SJCRH30 (cell line): ENCODE data around the gene LAMA3. TPM values are rescaled to one million over a fixed set of nuclear protein-coding genes. Genes with fewer than 3 reads are reported as not detected.

ENCODE experiments used
- DNase-seq, 2 experiments: peaks; one replicate each; pipeline ENCODE4 v3.0.0-alpha.2; 2015 to 2020
- H3K27ac ChIP-seq: fragments of 250-450 bp; sonication (Bioruptor Pico); 2 replicates; pipeline ENCODE4 v1.5.1; 2020; ENCODE audit warnings: mild to moderate bottlenecking, moderate library complexity
- H3K27me3 ChIP-seq: fragments of 250-450 bp; sonication (Bioruptor Pico); 2 replicates; pipeline ENCODE4 v1.5.1; 2020; ENCODE audit warnings: mild to moderate bottlenecking, moderate library complexity
- H3K36me3 ChIP-seq: fragments of 250-450 bp; sonication (Bioruptor Pico); 2 replicates; pipeline ENCODE4 v1.5.1; 2020; ENCODE audit warnings: mild to moderate bottlenecking, moderate library complexity
- H3K4me1 ChIP-seq: fragments of 250-450 bp; sonication (Bioruptor Pico); 2 replicates; pipeline ENCODE4 v1.5.1; 2020; ENCODE audit warnings: mild to moderate bottlenecking, moderate library complexity
- H3K4me3 ChIP-seq: fragments of 250-450 bp; sonication (Bioruptor Pico); 2 replicates; pipeline ENCODE4 v1.5.1; 2020; ENCODE audit warnings: mild to moderate bottlenecking, moderate library complexity
- H3K9me3 ChIP-seq: fragments of 250-450 bp; sonication (Bioruptor Pico); replicated peaks from 2 replicates; pipeline ENCODE4 v1.5.1; 2020; ENCODE audit warnings: mild to moderate bottlenecking, moderate library complexity
- total RNA-seq: library from RNA; depleted of rRNA; stranded (reverse); fragments of >200 nt; shearing (Covaris generic); gene quantifications from 2 replicates; pipeline ENCODE4 v1.2.3, GENCODE V29; 2014

Gene LAMA3
- total RNA-seq, 1 experiment from 2014 or later, result 0.04 TPM

DNA sequence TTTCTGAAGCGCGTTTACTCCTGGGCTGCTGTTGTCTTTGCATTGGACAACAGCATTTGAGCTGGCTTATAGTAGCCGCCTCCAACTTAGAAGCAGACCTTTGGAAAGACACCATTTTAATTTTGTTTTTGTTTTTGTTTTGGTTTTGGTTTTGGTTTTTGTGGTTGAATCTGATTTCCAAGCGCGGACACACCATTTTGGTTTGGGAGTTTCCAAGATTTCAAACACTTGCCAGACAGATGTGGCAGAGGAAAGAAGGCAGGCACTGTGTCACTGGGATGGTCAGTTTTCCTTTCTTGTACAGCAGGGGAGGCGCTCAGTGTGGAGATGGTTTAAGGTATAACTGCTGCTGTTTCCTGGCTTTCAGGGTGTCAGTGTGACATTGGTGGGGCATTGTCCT lies 126.8 kb downstream of the LAMA3 start:
- Histone ChIP-seq H3K27me3 (no peaks in the 10 kb centered on the region), H3K36me3 (no peaks in the 10 kb centered on the region), H3K4me3 (no peak overlapping the region), H3K27ac (no peak overlapping the region), H3K9me3 (no peaks in the 10 kb centered on the region), H3K4me1 (no peaks in the 10 kb centered on the region)
- no peak for DNase-seq

GRCh38 chr18:23816740-23817139 lies 127.5 kb downstream of the LAMA3 start:
- H3K27ac ChIP-seq, result no peak overlapping the region
- no peaks in the 10 kb centered on the region for H3K9me3 ChIP-seq
- DNase-seq, result no peak
- H3K4me3 ChIP-seq, result no peak overlapping the region
- H3K36me3 ChIP-seq, result no peaks in the 10 kb centered on the region
- H3K4me1 ChIP-seq, result no peaks in the 10 kb centered on the region
- H3K27me3 ChIP-seq, result no peaks in the 10 kb centered on the region

GRCh38 chr18:23819001-23819400 lies 129.7 kb downstream of the LAMA3 start:
- Histone ChIP-seq H3K9me3 (no peaks in the 10 kb centered on the region), H3K27me3 (no peaks in the 10 kb centered on the region), H3K27ac (no peak overlapping the region), H3K4me1 (no peaks in the 10 kb centered on the region), H3K4me3 (no peak overlapping the region), H3K36me3 (no peaks in the 10 kb centered on the region)
- DNase-seq, result no peak

DNA sequence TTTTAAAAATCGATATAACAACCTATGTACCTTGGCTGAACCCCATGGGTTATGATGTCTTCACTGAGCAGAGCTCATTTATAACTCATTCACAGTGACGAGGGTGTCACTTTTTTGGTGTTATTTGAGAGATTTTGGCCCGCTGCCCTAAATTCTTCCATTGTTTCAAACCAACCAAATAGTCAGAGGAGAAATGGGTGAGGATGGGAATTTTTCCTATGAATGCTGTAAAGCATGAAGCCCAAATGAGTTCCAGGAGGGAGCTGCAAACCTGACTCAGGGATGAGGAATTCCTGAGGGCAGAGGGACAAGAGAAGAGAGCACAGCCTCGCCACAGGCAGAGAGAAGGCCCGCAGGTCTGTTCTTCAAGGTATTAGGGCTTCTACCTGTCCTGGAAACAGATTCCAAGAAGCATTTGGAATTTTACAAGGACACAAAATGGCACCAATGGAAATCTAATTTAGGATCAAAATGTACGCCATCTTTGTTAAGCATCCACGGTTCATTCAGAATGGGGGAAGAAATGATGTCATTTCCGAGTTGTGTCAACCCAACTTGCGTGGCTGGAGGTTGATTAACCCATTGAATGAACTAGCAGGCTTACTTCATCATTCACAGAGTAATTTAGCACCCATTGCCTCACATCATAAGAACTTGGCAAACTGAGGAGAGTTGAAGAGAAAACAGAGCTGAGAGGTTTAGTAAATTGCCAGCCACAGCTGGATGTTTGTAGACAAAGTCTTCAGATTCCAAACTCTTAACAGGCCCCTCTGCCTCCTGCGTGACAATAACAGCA lies 133.5 kb downstream of the LAMA3 start:
- Histone ChIP-seq H3K27me3 (no peaks in the 10 kb centered on the region), H3K27ac (no peak overlapping the region), H3K36me3 (no peaks in the 10 kb centered on the region), H3K9me3 (no peaks in the 10 kb centered on the region), H3K4me3 (no peak overlapping the region), H3K4me1 (no peaks in the 10 kb centered on the region)
- DNase-seq, result no peak

GRCh38 chr18:23824240-23824639 lies 135.0 kb downstream of the LAMA3 start:
- Histone ChIP-seq H3K4me1 (no peaks in the 10 kb centered on the region), H3K4me3 (no peak overlapping the region), H3K27ac (no peak overlapping the region), H3K27me3 (no peaks in the 10 kb centered on the region), H3K9me3 (no peaks in the 10 kb centered on the region), H3K36me3 (no peaks in the 10 kb centered on the region)
- DNase-seq, result no peak

DNA sequence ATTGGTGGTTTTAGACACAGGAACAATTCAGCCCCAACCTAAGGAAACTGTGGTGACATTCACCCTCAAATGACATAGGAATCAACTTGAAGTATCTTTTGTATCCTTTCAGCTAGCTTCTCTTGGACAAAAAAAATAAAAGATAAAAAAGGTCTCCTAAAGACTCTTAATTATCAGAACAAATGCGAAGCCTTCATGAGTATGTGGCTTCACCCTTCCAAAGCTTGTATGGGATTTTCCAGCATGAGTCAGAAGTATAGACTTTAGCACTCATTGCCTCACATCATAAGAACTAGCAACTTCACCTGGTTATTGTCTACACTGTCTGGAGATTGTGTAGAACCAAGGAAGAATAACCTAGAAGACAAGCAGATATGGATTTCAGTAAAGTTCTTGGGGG lies 135.4 kb downstream of the LAMA3 start:
- no peak overlapping the region for H3K27ac ChIP-seq
- H3K4me1 ChIP-seq, result no peaks in the 10 kb centered on the region
- no peak overlapping the region for H3K4me3 ChIP-seq
- H3K9me3 ChIP-seq, result no peaks in the 10 kb centered on the region
- H3K36me3 ChIP-seq, result no peaks in the 10 kb centered on the region
- H3K27me3 ChIP-seq, result no peaks in the 10 kb centered on the region
- DNase-seq, result no peak

GRCh38 chr18:23825496-23825895 lies 136.2 kb downstream of the LAMA3 start:
- DNase-seq, result no peak
- H3K27ac ChIP-seq, result no peak overlapping the region

GRCh38 chr18:23825978-23826405 lies 136.7 kb downstream of the LAMA3 start:
- Histone ChIP-seq H3K4me1 (no peaks in the 10 kb centered on the region), H3K36me3 (no peaks in the 10 kb centered on the region), H3K4me3 (no peak overlapping the region), H3K27me3 (no peaks in the 10 kb centered on the region), H3K9me3 (no peaks in the 10 kb centered on the region), H3K27ac (no peak overlapping the region)
- no peak for DNase-seq

More at GRCh38 chr18:23825496-23825895, 136.2 kb downstream of the LAMA3 start:
- no peaks in the 10 kb centered on the region for H3K27me3 ChIP-seq
- H3K36me3 ChIP-seq, result no peaks in the 10 kb centered on the region
- no peaks in the 10 kb centered on the region for H3K4me1 ChIP-seq
- no peaks in the 10 kb centered on the region for H3K9me3 ChIP-seq
- no peak overlapping the region for H3K4me3 ChIP-seq

- H3K4me3 ChIP-seq, result no peak overlapping the region
- no peaks in the 10 kb centered on the region for H3K27me3 ChIP-seq
- no peaks in the 10 kb centered on the region for H3K9me3 ChIP-seq
- no peaks in the 10 kb centered on the region for H3K4me1 ChIP-seq
- no peaks in the 10 kb centered on the region for H3K36me3 ChIP-seq
- no peak overlapping the region for H3K27ac ChIP-seq
- no peak for DNase-seq
Observed at GRCh38 chr18:23826850-23827620, 137.8 kb downstream of the LAMA3 start.

DNA sequence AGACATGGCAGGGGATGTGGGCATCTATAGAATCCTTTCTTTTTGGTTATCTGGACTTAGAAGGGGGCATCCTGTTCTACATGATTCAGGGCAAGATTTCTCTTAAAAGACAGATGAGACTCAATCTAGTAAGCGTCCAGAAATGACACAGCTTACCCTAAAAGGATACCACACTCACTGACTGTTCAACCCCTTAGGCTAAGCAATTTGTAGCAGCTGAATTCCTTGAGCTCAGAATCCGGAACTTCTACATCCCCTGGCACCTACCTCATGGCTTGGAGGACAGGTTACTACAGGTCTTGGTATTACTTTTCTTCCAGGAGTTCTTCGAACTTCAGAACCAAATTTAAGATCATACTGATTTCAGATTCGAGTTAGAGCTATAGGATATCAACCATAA lies 138.4 kb downstream of the LAMA3 start:
- no peaks in the 10 kb centered on the region for H3K9me3 ChIP-seq
- H3K36me3 ChIP-seq, result no peaks in the 10 kb centered on the region
- H3K4me3 ChIP-seq, result no peak overlapping the region
- DNase-seq, result no peak
- no peaks in the 10 kb centered on the region for H3K27me3 ChIP-seq
- H3K27ac ChIP-seq, result no peak overlapping the region
- H3K4me1 ChIP-seq, result no peaks in the 10 kb centered on the region

GRCh38 chr18:23828426-23828825 lies 139.2 kb downstream of the LAMA3 start:
- no peak overlapping the region for H3K4me3 ChIP-seq
- no peaks in the 10 kb centered on the region for H3K27me3 ChIP-seq
- H3K36me3 ChIP-seq, result no peaks in the 10 kb centered on the region
- no peak overlapping the region for H3K27ac ChIP-seq
- H3K9me3 ChIP-seq, result no peaks in the 10 kb centered on the region
- DNase-seq, result no peak
- no peaks in the 10 kb centered on the region for H3K4me1 ChIP-seq

DNA sequence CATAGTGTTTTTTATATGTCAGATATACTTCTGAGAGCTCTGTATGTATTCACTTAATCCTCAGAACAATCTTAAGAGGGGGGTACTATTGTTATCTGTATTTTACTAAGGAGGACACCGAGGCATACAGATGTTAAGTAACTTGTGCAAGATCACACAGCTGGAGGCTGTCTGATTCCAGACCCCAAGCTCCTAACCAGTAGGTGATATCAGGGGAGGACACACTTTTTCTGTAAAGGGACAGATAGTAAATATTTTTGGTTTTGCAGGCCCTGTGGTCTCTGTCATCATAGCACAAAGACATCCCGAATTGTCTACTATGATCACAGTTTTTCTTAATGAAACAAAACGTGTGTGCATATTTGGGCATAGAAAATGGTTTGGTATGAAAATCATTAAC lies 143.7 kb downstream of the LAMA3 start:
- H3K36me3 ChIP-seq, result no peaks in the 10 kb centered on the region
- no peaks in the 10 kb centered on the region for H3K27me3 ChIP-seq
- no peak overlapping the region for H3K27ac ChIP-seq
- DNase-seq, result no peak
- no peaks in the 10 kb centered on the region for H3K9me3 ChIP-seq
- no peak overlapping the region for H3K4me3 ChIP-seq
- H3K4me1 ChIP-seq, result no peaks in the 10 kb centered on the region

- Histone ChIP-seq H3K27ac (no peak overlapping the region), H3K36me3 (no peaks in the 10 kb centered on the region), H3K4me1 (no peaks in the 10 kb centered on the region), H3K27me3 (no peaks in the 10 kb centered on the region), H3K9me3 (no peaks in the 10 kb centered on the region), H3K4me3 (no peak overlapping the region)
- no peak for DNase-seq
Observed at GRCh38 chr18:23833714-23834113, 144.5 kb downstream of the LAMA3 start.

DNA sequence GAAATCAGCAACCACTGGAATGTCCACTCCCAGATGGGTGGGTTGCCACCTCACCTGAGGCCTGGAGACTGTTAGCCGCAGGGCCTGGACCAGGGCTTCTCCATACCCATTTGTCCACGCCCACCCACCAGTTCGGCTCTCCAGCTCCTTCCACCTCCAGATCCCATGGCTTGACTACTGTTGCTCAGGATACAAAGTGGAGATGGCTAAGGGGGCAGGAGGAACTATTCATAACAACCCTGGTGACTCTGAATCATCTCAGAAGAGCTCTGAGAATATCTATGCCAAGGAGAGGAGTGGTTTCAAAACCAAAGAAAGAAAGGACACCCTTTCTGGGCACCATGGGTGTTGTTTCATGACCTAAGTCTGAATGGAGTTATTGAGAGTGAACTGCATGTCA lies 145.8 kb downstream of the LAMA3 start:
- Histone ChIP-seq H3K36me3 (no peaks in the 10 kb centered on the region), H3K4me1 (no peaks in the 10 kb centered on the region; the same call in 1 of the 2 replicates), H3K27me3 (no peaks in the 10 kb centered on the region), H3K4me3 (no peak overlapping the region), H3K27ac (no peak overlapping the region), H3K9me3 (no peaks in the 10 kb centered on the region)
- DNase-seq, result no peak

GRCh38 chr18:23835506-23835905 lies 146.3 kb downstream of the LAMA3 start:
- H3K4me1 ChIP-seq, result no peaks in the 10 kb centered on the region; the same call in 1 of the 2 replicates
- no peaks in the 10 kb centered on the region for H3K27me3 ChIP-seq
- H3K4me3 ChIP-seq, result no peak overlapping the region
- no peak for DNase-seq
- no peak overlapping the region for H3K27ac ChIP-seq
- no peaks in the 10 kb centered on the region for H3K36me3 ChIP-seq
- H3K9me3 ChIP-seq, result no peaks in the 10 kb centered on the region
